GM23338 (cell line): ENCODE measurements around the gene MLST8. TPM values are rescaled to one million over a fixed set of nuclear protein-coding genes. Genes with fewer than 3 reads are reported as not detected.

Source experiments
- ATAC-seq: fragments of 200-7000 bp; cut with Tn5 transposase; 3 replicates; pipeline ENCODE4 v1.9.1; 2020
- DNase-seq: peaks from one replicate; pipeline ENCODE4 v3.0.0-alpha.2; 2015; ENCODE audit warnings: low spot score
- H2AFZ ChIP-seq: fragments of 200-600 bp; sonication (generic); 2 replicates; pipeline ENCODE4 v1.8.0; 2016; ENCODE audit warnings: antibody characterized with exemption, mild to moderate bottlenecking, moderate library complexity
- H3F3A ChIP-seq: fragments of 200-600 bp; sonication (generic); replicated peaks from 2 replicates; pipeline ENCODE4 v1.8.0; 2017; ENCODE audit warnings: antibody characterized with exemption, mixed run types, low read depth
- H3K27ac ChIP-seq: fragments of 200-600 bp; sonication (generic); 2 replicates; pipeline ENCODE4 v1.6.1; 2016; ENCODE audit warnings: low read depth
- H3K27me3 ChIP-seq: fragments of 200-600 bp; sonication (generic); 2 replicates; pipeline ENCODE4 v1.8.0; 2016; ENCODE audit warnings: mild to moderate bottlenecking, mixed run types, moderate library complexity; ENCODE audit not compliant: insufficient read depth
- H3K36me3 ChIP-seq: fragments of 200-600 bp; sonication (generic); 2 replicates; pipeline ENCODE4 v1.8.0; 2016; ENCODE audit warnings: mild to moderate bottlenecking; ENCODE audit not compliant: insufficient read depth
- H3K4me1 ChIP-seq: fragments of 200-600 bp; sonication (generic); 2 replicates; pipeline ENCODE4 v1.8.0; 2016; ENCODE audit warnings: mild to moderate bottlenecking, moderate library complexity; ENCODE audit not compliant: insufficient read depth
- H3K4me2 ChIP-seq: fragments of 200-600 bp; sonication (generic); 2 replicates; pipeline ENCODE4 v1.7.1; 2017; ENCODE audit warnings: mixed run types
- H3K4me3 ChIP-seq: fragments of 200-600 bp; sonication (generic); 2 replicates; pipeline ENCODE4 v1.6.1; 2016; ENCODE audit warnings: mixed run types
- H3K79me2 ChIP-seq: fragments of 200-600 bp; sonication (generic); replicated peaks from 2 replicates; pipeline ENCODE4 v1.8.0; 2017; ENCODE audit warnings: mild to moderate bottlenecking; ENCODE audit not compliant: insufficient read depth
- H3K9me2 ChIP-seq: fragments of 200-600 bp; sonication (generic); 2 replicates; pipeline ENCODE4 v1.8.0; 2017; ENCODE audit not compliant: insufficient read depth
- H4K20me1 ChIP-seq: fragments of 200-600 bp; sonication (generic); replicated peaks from 2 replicates; pipeline ENCODE4 v1.8.0; 2017; ENCODE audit warnings: mild to moderate bottlenecking; ENCODE audit not compliant: insufficient read depth
- H3K27ac Mint-ChIP-seq: 2 replicates; pipeline ENCODE4 v1.8.0; 2020; ENCODE audit warnings: inconsistent platforms, mild to moderate bottlenecking, moderate library complexity, mixed read lengths
- H3K27me3 Mint-ChIP-seq: 3 replicates; pipeline ENCODE4 v1.8.0; 2022; ENCODE audit warnings: low read depth, mild to moderate bottlenecking, moderate library complexity, mixed read lengths, inconsistent platforms; ENCODE audit not compliant: insufficient read depth, poor library complexity
- H3K36me3 Mint-ChIP-seq: 3 replicates; pipeline ENCODE4 v1.8.0; 2021; ENCODE audit warnings: low read depth, mild to moderate bottlenecking, inconsistent platforms, moderate library complexity, mixed read lengths
- H3K4me1 Mint-ChIP-seq: 3 replicates; pipeline ENCODE4 v1.8.0; 2020; ENCODE audit warnings: mild to moderate bottlenecking, inconsistent platforms, mixed read lengths
- H3K4me3 Mint-ChIP-seq: 3 replicates; pipeline ENCODE4 v1.8.0; 2021; ENCODE audit warnings: moderate library complexity, mild to moderate bottlenecking, inconsistent platforms, mixed read lengths
- H3K9me3 Mint-ChIP-seq: 3 replicates; pipeline ENCODE4 v1.8.0; 2020; ENCODE audit warnings: moderate library complexity, mild to moderate bottlenecking, inconsistent platforms, mixed read lengths
- CREB1 ChIP-seq: fragments of 250-450 bp; sonication (Bioruptor Pico); IDR thresholded peaks from 2 replicates; pipeline ENCODE4 v1.5.0; 2020; ENCODE audit warnings: low read depth, mild to moderate bottlenecking, moderate library complexity
- EZH2 ChIP-seq: fragments of 200-600 bp; sonication (generic); IDR thresholded peaks from one replicate; pipeline ENCODE4 v1.8.0; 2017; ENCODE audit warnings: antibody characterized with exemption, mild to moderate bottlenecking, low read depth; ENCODE audit not compliant: unreplicated experiment
- EZH2phosphoT487 ChIP-seq: fragments of 200-600 bp; sonication (generic); IDR thresholded peaks from one replicate; pipeline ENCODE4 v1.8.1; 2018; ENCODE audit warnings: antibody characterized with exemption; ENCODE audit not compliant: unreplicated experiment
- JUNB ChIP-seq: IDR thresholded peaks from one replicate; pipeline ENCODE4 v1.6.1; 2016; ENCODE audit warnings: antibody characterized with exemption; ENCODE audit not compliant: unreplicated experiment
- NANOG ChIP-seq: IDR thresholded peaks from 2 replicates; pipeline ENCODE4 v1.6.1; 2016; ENCODE audit warnings: antibody characterized with exemption, borderline replicate concordance
- POLR2AphosphoS5 ChIP-seq: IDR thresholded peaks from 2 replicates; pipeline ENCODE4 v1.6.1; 2016; ENCODE audit warnings: antibody characterized with exemption, low read depth
- STAT1 ChIP-seq: IDR thresholded peaks from one replicate; pipeline ENCODE4 v1.6.1; 2016; ENCODE audit warnings: antibody characterized with exemption; ENCODE audit not compliant: unreplicated experiment
- ZNF114 ChIP-seq: fragments of 250-450 bp; sonication (Bioruptor Pico); IDR thresholded peaks from 2 replicates; pipeline ENCODE4 v1.5.0; 2020; ENCODE audit warnings: mild to moderate bottlenecking, moderate library complexity
- ZNF331 ChIP-seq: fragments of 250-450 bp; sonication (Bioruptor Pico); IDR thresholded peaks from 2 replicates; pipeline ENCODE4 v1.5.0; 2020; ENCODE audit warnings: low read depth, mild to moderate bottlenecking, moderate library complexity
- polyA plus RNA-seq: library from polyadenylated mRNA; unstranded; fragments of >200 nt; fragmentation: Nextera tagmentation; extraction: Ambion mirVana; gene quantifications from 2 replicates; pipeline ENCODE4 v1.2.1, GENCODE V29; 2016
- total RNA-seq: library from RNA; depleted of rRNA; stranded (reverse); fragments of >200 nt; shearing (Covaris generic); gene quantifications from 2 replicates; pipeline ENCODE4 v1.2.3, GENCODE V29; 2014
- TF ChIP-seq, protein P1 (sequence below): fragments of 250-450 bp; sonication (Bioruptor Pico); IDR thresholded peaks from 2 replicates; pipeline ENCODE4 v1.5.0; 2020; ENCODE audit warnings: mild to moderate bottlenecking, moderate library complexity
- TF ChIP-seq, protein P2 (sequence below), 2 experiments: fragments of 200-600 bp in 1 of 2; sonication (generic) in 1 of 2; conservative IDR thresholded peaks; 2 replicates each; pipeline versions ENCODE4 v1.5.1 to v1.6.1; 2016 to 2017; ENCODE audit warnings: antibody characterized with exemption in 2 of 2, low read depth in 2 of 2, mild to moderate bottlenecking in 2 of 2, moderate library complexity in 1 of 2
- TF ChIP-seq, protein P3 (sequence below): IDR thresholded peaks from one replicate; pipeline ENCODE4 v1.6.1; 2018; ENCODE audit warnings: antibody characterized with exemption; ENCODE audit not compliant: unreplicated experiment
- TF ChIP-seq, protein P4 (sequence below): IDR thresholded peaks from 2 replicates; pipeline ENCODE4 v1.6.1; 2016; ENCODE audit warnings: antibody characterized with exemption

The MLST8 gene
- total and polyA plus RNA-seq, 2 experiments from 2014 or later: 58.8 to 138 TPM

DNA sequence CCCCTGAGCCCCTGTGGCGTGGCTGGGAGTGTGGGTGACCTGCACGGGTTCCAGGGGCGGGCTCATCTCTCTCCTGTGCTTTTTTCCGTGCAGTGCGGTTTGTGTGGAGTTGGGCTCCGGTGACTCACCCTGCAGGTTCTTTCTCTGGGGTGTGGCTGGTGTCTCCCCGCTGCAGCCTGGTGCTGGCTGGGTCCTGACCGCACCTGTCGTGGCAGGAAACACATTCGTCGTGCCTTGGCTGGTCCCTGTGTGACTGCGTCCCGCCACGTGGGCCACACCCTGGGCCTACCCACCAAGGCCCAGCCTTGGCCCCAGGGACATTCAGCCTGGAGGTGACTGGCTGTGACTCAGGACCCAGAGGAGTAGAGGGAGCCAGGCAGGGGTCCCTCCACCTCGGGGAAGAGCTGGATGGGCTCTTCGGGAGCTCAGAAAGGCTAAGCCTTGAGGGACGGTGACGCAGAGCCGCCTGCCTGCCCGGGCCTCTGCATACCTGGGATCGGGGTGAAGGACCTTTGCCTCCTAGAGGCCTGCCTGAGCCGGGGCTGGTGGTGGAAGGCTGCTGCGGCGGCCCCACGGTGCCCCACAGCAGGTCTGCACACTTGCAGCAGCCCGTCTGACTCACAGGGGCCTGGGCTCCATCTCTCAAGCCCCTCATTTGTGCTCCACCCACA lies 41.9 kb upstream of the MLST8 start:
- peaks cover 9% of the 10 kb centered on the region; the same call in 1 of the 2 replicates for H3K4me1 ChIP-seq
- no peak for ATAC-seq
- H3K27ac ChIP-seq: 0 out of 2 replicates have a peak overlapping the region, but pooled peaks have one; percentile 72
- H3K4me3 ChIP-seq: no peak overlapping the region
- peaks cover 4% of the 10 kb centered on the region; the same call in 1 of the 2 replicates for H3K36me3 ChIP-seq
- Mint-ChIP-seq H3K9me3 (no peaks in the 10 kb centered on the region; the same call in 2 of the 3 replicates), H3K27me3 (peaks cover 11% of the 10 kb centered on the region), H3K27ac (no peak overlapping the region), H3K36me3 (peaks cover 32% of the 10 kb centered on the region), H3K4me3 (no peak overlapping the region), H3K4me1 (peaks cover 9% of the 10 kb centered on the region)
- H3F3A ChIP-seq: peaks cover 13% of the 10 kb centered on the region; the same call in 1 of the 2 replicates
- no peaks in the 10 kb centered on the region for H3K9me2 ChIP-seq
- TF ChIP-seq, protein P1, sequence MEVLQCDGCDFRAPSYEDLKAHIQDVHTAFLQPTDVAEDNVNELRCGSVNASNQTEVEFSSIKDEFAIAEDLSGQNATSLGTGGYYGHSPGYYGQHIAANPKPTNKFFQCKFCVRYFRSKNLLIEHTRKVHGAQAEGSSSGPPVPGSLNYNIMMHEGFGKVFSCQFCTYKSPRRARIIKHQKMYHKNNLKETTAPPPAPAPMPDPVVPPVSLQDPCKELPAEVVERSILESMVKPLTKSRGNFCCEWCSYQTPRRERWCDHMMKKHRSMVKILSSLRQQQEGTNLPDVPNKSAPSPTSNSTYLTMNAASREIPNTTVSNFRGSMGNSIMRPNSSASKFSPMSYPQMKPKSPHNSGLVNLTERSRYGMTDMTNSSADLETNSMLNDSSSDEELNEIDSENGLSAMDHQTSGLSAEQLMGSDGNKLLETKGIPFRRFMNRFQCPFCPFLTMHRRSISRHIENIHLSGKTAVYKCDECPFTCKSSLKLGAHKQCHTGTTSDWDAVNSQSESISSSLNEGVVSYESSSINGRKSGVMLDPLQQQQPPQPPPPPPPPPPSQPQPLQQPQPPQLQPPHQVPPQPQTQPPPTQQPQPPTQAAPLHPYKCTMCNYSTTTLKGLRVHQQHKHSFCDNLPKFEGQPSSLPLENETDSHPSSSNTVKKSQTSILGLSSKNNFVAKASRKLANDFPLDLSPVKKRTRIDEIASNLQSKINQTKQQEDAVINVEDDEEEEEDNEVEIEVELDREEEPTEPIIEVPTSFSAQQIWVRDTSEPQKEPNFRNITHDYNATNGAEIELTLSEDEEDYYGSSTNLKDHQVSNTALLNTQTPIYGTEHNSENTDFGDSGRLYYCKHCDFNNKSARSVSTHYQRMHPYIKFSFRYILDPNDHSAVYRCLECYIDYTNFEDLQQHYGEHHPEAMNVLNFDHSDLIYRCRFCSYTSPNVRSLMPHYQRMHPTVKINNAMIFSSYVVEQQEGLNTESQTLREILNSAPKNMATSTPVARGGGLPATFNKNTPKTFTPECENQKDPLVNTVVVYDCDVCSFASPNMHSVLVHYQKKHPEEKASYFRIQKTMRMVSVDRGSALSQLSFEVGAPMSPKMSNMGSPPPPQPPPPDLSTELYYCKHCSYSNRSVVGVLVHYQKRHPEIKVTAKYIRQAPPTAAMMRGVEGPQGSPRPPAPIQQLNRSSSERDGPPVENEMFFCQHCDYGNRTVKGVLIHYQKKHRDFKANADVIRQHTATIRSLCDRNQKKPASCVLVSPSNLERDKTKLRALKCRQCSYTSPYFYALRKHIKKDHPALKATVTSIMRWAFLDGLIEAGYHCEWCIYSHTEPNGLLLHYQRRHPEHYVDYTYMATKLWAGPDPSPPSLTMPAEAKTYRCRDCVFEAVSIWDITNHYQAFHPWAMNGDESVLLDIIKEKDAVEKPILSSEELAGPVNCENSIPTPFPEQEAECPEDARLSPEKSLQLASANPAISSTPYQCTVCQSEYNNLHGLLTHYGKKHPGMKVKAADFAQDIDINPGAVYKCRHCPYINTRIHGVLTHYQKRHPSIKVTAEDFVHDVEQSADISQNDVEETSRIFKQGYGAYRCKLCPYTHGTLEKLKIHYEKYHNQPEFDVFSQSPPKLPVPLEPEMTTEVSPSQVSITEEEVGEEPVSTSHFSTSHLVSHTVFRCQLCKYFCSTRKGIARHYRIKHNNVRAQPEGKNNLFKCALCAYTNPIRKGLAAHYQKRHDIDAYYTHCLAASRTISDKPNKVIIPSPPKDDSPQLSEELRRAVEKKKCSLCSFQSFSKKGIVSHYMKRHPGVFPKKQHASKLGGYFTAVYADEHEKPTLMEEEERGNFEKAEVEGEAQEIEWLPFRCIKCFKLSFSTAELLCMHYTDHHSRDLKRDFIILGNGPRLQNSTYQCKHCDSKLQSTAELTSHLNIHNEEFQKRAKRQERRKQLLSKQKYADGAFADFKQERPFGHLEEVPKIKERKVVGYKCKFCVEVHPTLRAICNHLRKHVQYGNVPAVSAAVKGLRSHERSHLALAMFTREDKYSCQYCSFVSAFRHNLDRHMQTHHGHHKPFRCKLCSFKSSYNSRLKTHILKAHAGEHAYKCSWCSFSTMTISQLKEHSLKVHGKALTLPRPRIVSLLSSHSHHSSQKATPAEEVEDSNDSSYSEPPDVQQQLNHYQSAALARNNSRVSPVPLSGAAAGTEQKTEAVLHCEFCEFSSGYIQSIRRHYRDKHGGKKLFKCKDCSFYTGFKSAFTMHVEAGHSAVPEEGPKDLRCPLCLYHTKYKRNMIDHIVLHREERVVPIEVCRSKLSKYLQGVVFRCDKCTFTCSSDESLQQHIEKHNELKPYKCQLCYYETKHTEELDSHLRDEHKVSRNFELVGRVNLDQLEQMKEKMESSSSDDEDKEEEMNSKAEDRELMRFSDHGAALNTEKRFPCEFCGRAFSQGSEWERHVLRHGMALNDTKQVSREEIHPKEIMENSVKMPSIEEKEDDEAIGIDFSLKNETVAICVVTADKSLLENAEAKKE (CRISPR knock-in tag): no peak
- TF ChIP-seq, protein P2, sequence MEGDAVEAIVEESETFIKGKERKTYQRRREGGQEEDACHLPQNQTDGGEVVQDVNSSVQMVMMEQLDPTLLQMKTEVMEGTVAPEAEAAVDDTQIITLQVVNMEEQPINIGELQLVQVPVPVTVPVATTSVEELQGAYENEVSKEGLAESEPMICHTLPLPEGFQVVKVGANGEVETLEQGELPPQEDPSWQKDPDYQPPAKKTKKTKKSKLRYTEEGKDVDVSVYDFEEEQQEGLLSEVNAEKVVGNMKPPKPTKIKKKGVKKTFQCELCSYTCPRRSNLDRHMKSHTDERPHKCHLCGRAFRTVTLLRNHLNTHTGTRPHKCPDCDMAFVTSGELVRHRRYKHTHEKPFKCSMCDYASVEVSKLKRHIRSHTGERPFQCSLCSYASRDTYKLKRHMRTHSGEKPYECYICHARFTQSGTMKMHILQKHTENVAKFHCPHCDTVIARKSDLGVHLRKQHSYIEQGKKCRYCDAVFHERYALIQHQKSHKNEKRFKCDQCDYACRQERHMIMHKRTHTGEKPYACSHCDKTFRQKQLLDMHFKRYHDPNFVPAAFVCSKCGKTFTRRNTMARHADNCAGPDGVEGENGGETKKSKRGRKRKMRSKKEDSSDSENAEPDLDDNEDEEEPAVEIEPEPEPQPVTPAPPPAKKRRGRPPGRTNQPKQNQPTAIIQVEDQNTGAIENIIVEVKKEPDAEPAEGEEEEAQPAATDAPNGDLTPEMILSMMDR (conservative IDR thresholded peaks at IDR 0.05; ENCODE audit: low read depth in 2 of 2): no peak
- TF ChIP-seq EZH2: no peak
- TF ChIP-seq POLR2AphosphoS5: no peak
- no peak for TF ChIP-seq EZH2phosphoT487
- no peak for TF ChIP-seq NANOG
- TF ChIP-seq CREB1 (CRISPR knock-in tag): no peak
- TF ChIP-seq, protein P3, sequence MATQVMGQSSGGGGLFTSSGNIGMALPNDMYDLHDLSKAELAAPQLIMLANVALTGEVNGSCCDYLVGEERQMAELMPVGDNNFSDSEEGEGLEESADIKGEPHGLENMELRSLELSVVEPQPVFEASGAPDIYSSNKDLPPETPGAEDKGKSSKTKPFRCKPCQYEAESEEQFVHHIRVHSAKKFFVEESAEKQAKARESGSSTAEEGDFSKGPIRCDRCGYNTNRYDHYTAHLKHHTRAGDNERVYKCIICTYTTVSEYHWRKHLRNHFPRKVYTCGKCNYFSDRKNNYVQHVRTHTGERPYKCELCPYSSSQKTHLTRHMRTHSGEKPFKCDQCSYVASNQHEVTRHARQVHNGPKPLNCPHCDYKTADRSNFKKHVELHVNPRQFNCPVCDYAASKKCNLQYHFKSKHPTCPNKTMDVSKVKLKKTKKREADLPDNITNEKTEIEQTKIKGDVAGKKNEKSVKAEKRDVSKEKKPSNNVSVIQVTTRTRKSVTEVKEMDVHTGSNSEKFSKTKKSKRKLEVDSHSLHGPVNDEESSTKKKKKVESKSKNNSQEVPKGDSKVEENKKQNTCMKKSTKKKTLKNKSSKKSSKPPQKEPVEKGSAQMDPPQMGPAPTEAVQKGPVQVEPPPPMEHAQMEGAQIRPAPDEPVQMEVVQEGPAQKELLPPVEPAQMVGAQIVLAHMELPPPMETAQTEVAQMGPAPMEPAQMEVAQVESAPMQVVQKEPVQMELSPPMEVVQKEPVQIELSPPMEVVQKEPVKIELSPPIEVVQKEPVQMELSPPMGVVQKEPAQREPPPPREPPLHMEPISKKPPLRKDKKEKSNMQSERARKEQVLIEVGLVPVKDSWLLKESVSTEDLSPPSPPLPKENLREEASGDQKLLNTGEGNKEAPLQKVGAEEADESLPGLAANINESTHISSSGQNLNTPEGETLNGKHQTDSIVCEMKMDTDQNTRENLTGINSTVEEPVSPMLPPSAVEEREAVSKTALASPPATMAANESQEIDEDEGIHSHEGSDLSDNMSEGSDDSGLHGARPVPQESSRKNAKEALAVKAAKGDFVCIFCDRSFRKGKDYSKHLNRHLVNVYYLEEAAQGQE: no peak
- TF ChIP-seq, protein P4, sequence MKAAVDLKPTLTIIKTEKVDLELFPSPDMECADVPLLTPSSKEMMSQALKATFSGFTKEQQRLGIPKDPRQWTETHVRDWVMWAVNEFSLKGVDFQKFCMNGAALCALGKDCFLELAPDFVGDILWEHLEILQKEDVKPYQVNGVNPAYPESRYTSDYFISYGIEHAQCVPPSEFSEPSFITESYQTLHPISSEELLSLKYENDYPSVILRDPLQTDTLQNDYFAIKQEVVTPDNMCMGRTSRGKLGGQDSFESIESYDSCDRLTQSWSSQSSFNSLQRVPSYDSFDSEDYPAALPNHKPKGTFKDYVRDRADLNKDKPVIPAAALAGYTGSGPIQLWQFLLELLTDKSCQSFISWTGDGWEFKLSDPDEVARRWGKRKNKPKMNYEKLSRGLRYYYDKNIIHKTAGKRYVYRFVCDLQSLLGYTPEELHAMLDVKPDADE: no peak
- no peak for TF ChIP-seq STAT1
- TF ChIP-seq ZNF331 (CRISPR knock-in tag): no peak
- no peak for TF ChIP-seq JUNB
- TF ChIP-seq ZNF114 (CRISPR knock-in tag): no peak
- no peak for DNase-seq
- H3K27me3 ChIP-seq: no peaks in the 10 kb centered on the region
- peaks cover 46% of the 10 kb centered on the region for H3K79me2 ChIP-seq
- H2AFZ ChIP-seq: no peak overlapping the region
- H4K20me1 ChIP-seq: no peaks in the 10 kb centered on the region; the same call in none of the 2 replicates
- no peak overlapping the region for H3K4me2 ChIP-seq
